ENCODE results near the gene TGFBR3.

- no peak for TF ChIP-seq CTCF (optimal IDR thresholded peaks at IDR 0.05 in 1 of 3, IDR thresholded peaks at IDR 0.05 in 1 of 3, conservative IDR thresholded peaks at IDR 0.05 in 1 of 3; ENCODE audit: extremely low read depth in 1 of 3, insufficient read depth in 2 of 3, low read length in 3 of 3)
- no peak for TF ChIP-seq EZH2 (IDR thresholded peaks at IDR 0.05; ENCODE audit: low read length)
Observed at GRCh38 chr1:91717839-91718238, 168.1 kb downstream of the TGFBR3 start.

Measured in keratinocyte (primary cell).